ENCODE measurements around the gene VILL.

The VILL gene

GRCh38 chr3:37997342-37997741, 6.8 kb downstream of the VILL start:
- TF ChIP-seq GATA2 (IDR thresholded peaks at IDR 0.05; ENCODE audit: low read depth, low read length): no peak
- no peak for TF ChIP-seq GATA3 (IDR thresholded peaks at IDR 0.05; ENCODE audit: low read depth, low read length)

- no peak for TF ChIP-seq GATA2 (IDR thresholded peaks at IDR 0.05; ENCODE audit: low read depth, low read length)
- no peak for TF ChIP-seq GATA3 (IDR thresholded peaks at IDR 0.05; ENCODE audit: low read depth, low read length)
These were observed 7.3 kb downstream of the VILL start for GRCh38 chr3:37997791-37998370.

- TF ChIP-seq GATA3 (IDR thresholded peaks at IDR 0.05; ENCODE audit: low read depth, low read length): no peak
- TF ChIP-seq GATA2 (IDR thresholded peaks at IDR 0.05; ENCODE audit: low read depth, low read length): no peak
These were observed 9.2 kb downstream of the VILL start for GRCh38 chr3:37999836-38000235.

- no peak for TF ChIP-seq GATA3 (IDR thresholded peaks at IDR 0.05; ENCODE audit: low read depth, low read length)
- TF ChIP-seq GATA2 (IDR thresholded peaks at IDR 0.05; ENCODE audit: low read depth, low read length): no peak
These were observed 9.8 kb downstream of the VILL start for GRCh38 chr3:38000242-38000916.

GRCh38 chr3:38000965-38001455, 10.4 kb downstream of the VILL start:
- TF ChIP-seq GATA3 (IDR thresholded peaks at IDR 0.05; ENCODE audit: low read depth, low read length): no peak
- no peak for TF ChIP-seq GATA2 (IDR thresholded peaks at IDR 0.05; ENCODE audit: low read depth, low read length)

- no peak for TF ChIP-seq GATA3 (IDR thresholded peaks at IDR 0.05; ENCODE audit: low read depth, low read length)
- no peak for TF ChIP-seq GATA2 (IDR thresholded peaks at IDR 0.05; ENCODE audit: low read depth, low read length)
These were observed 11.0 kb downstream of the VILL start for GRCh38 chr3:38001456-38002081.

- TF ChIP-seq GATA3 (IDR thresholded peaks at IDR 0.05; ENCODE audit: low read depth, low read length): no peak
- no peak for TF ChIP-seq GATA2 (IDR thresholded peaks at IDR 0.05; ENCODE audit: low read depth, low read length)
These were observed 11.8 kb downstream of the VILL start for GRCh38 chr3:38002291-38002876.

- TF ChIP-seq GATA2 (IDR thresholded peaks at IDR 0.05; ENCODE audit: low read depth, low read length): no peak
- no peak for TF ChIP-seq GATA3 (IDR thresholded peaks at IDR 0.05; ENCODE audit: low read depth, low read length)
These were observed 12.4 kb downstream of the VILL start for GRCh38 chr3:38002940-38003339.

- TF ChIP-seq GATA3 (IDR thresholded peaks at IDR 0.05; ENCODE audit: low read depth, low read length) (no peak), GATA2 (IDR thresholded peaks at IDR 0.05; ENCODE audit: low read depth, low read length) (no peak)
These were observed 12.8 kb downstream of the VILL start for GRCh38 chr3:38003371-38003816.

- TF ChIP-seq GATA3 (IDR thresholded peaks at IDR 0.05; ENCODE audit: low read depth, low read length) (no peak), GATA2 (IDR thresholded peaks at IDR 0.05; ENCODE audit: low read depth, low read length) (no peak)
These were observed 13.3 kb downstream of the VILL start for GRCh38 chr3:38003817-38004414.

GRCh38 chr3:38004415-38005075, 14.0 kb downstream of the VILL start:
- TF ChIP-seq GATA2 (IDR thresholded peaks at IDR 0.05; ENCODE audit: low read depth, low read length) (no peak), GATA3 (IDR thresholded peaks at IDR 0.05; ENCODE audit: low read depth, low read length) (no peak)

- no peak for TF ChIP-seq GATA2 (IDR thresholded peaks at IDR 0.05; ENCODE audit: low read depth, low read length)
- no peak for TF ChIP-seq GATA3 (IDR thresholded peaks at IDR 0.05; ENCODE audit: low read depth, low read length)
These were observed 14.8 kb downstream of the VILL start for GRCh38 chr3:38005076-38006020.

- TF ChIP-seq GATA3 (IDR thresholded peaks at IDR 0.05; ENCODE audit: low read depth, low read length): no peak
These were observed 15.4 kb downstream of the VILL start for GRCh38 chr3:38006031-38006430.

All from SH-SY5Y (cell line).